Fibroblast of villous mesenchyme (primary cell): ENCODE results near the gene FBXO11. TPM values are rescaled to one million over a fixed set of nuclear protein-coding genes. Genes with fewer than 3 reads are reported as not detected.
"Not testable (repeated sequence)": the region's sequence is repeated elsewhere in the genome, so short reads cannot be mapped to it uniquely, and the experiment has no call there.

Experiments
- DNase-seq: peaks from one replicate; pipeline ENCODE4 v3.0.0-alpha.2; 2010; ENCODE audit warnings: low read depth
- H3K4me3 ChIP-seq: 2 replicates; pipeline ENCODE4 v1.5.1; 2011; ENCODE audit warnings: low read depth, mild to moderate bottlenecking, low read length
- total RNA-seq: library from RNA; depleted of rRNA; stranded (reverse); fragments of >200 nt; gene quantifications from 2 replicates; pipeline ENCODE4 v1.2.3, GENCODE V29; 2012
- TF ChIP-seq, protein P1 (sequence below): IDR thresholded peaks from 2 replicates; pipeline ENCODE4 v1.5.1; 2012; ENCODE audit warnings: low read depth, mild to moderate bottlenecking, low read length; ENCODE audit not compliant: insufficient read depth

The FBXO11 gene
- total RNA-seq, 1 donor, result 48.8 TPM

DNA sequence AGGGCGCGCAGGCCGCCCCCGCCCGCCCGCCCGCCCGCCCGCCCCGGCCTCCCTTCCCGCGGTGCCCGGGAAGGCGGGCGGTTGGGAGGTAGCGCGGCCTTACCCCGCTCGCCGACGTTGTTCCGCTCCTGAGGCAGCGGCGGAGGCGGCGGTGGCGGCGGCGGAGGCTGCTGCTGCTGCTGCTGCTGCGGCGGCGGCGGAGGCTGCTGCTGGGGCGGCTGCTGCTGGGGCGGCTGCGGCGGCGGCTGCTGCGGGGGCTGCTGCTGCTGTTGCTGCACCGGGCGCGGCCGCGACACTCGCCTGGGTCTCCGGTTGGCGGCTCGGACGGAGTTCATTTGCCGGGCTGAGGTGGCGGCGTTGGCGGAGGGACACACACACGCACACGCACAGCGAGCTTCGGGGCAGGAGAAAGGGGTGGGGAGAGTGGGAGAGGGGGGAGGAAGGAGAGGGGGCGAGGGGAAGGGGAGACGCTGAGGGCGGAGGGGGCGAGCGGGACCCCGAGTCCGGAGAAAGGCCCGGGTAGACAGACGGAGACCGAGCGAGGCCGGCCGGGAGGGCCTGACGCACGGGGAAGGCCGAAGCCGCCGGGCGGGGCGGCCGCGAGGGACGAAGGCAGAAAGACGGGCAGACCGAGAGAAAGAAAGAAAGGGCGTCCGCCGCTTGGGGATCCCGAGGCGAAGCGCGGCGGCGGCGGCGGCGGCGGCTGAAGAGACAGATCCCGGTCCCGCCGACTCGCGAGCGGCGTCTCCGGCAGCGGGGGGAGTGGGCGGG, 727 bp downstream of the FBXO11 start:
- DNase-seq, result peak; percentile 53
- TF ChIP-seq, protein P1, sequence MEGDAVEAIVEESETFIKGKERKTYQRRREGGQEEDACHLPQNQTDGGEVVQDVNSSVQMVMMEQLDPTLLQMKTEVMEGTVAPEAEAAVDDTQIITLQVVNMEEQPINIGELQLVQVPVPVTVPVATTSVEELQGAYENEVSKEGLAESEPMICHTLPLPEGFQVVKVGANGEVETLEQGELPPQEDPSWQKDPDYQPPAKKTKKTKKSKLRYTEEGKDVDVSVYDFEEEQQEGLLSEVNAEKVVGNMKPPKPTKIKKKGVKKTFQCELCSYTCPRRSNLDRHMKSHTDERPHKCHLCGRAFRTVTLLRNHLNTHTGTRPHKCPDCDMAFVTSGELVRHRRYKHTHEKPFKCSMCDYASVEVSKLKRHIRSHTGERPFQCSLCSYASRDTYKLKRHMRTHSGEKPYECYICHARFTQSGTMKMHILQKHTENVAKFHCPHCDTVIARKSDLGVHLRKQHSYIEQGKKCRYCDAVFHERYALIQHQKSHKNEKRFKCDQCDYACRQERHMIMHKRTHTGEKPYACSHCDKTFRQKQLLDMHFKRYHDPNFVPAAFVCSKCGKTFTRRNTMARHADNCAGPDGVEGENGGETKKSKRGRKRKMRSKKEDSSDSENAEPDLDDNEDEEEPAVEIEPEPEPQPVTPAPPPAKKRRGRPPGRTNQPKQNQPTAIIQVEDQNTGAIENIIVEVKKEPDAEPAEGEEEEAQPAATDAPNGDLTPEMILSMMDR, result no peak
- H3K4me3 ChIP-seq, result peak overlapping the region; percentile 97

DNA sequence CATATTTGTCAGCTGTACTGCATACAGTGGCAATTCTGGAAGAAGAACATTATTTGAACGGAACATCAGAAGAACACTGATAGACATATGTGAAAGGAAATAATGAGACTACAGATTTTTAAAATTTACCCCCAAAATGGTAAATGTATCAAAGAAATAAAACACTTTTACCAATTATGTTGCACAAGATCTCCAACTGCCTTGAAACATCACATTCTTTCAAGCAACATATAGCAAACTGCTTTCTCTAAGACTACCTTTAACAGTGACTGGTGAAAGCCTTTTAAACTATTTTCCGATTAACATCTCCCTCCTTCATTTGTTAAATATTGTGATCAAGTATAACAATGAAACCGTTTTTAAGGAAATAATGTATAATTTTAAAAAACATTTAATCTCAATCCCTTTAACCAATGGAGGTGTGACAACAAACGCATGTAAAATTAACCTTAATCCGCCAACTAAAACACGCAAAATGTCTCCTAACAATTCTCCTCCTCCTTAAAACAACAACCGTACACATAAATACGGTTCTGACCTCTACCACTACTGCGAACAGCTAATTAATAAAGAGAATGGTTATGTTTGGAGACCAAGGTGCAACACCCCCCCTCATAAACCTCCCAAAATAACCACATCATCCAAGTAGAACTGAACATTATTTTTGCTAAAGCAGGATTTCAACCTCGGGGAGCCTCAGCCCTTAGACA, 2.4 kb downstream of the FBXO11 start:
- peak overlapping the region; percentile 97 for H3K4me3 ChIP-seq
- no peak for DNase-seq
- TF ChIP-seq, protein P1, result no peak

- not testable (repeated sequence) for DNase-seq, H3K4me3 ChIP-seq
Measured at GRCh38 chr2:47901892-47902291, 4.4 kb downstream of the FBXO11 start.

- DNase-seq, result no peak
- no peak overlapping the region for H3K4me3 ChIP-seq
- TF ChIP-seq, protein P1, result no peak
Measured at GRCh38 chr2:47900857-47901256, 5.4 kb downstream of the FBXO11 start.

GRCh38 chr2:47899915-47900816, 6.1 kb downstream of the FBXO11 start:
- TF ChIP-seq, protein P1, result no peak
- no peak overlapping the region for H3K4me3 ChIP-seq
- no peak for DNase-seq

DNA sequence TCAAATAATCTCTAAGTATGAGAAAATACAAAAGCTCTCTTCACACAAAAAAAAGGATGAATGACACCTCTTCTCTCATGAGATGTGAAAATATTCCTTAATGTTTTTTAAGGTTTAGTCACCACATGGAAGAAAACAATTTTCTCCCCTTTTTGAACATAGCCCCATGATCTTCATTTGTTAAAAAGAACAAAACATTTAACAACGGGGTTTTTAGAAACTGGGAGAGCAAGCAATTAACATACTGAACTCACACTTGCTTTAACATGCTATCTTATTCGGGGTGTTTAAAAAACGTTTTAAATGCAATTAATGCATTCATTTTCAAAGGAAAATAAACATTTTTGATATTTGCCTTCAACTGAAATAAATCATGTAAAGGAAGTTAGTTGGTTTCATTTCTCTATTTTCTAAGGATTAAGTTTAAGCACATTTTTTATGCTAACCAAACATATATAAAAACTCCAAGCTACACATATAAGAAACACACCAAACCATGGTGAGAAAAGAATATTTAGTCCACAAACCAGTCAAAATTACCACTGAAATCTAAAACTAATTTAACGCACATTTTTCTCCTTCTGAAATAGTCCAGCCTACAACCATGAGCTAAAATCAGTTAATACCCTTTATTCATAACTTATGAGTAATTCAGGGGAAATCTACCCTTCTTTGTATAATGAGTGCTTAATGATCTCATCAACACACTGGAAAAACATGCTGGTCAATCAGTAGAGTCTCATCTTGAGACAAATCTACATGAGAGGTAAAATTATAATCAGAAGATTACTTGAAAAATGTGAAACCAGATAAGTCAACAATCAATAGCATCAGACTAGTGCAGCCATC, 8.2 kb downstream of the FBXO11 start:
- TF ChIP-seq, protein P1, result no peak
- DNase-seq, result no peak
- H3K4me3 ChIP-seq, result no peak overlapping the region

DNA sequence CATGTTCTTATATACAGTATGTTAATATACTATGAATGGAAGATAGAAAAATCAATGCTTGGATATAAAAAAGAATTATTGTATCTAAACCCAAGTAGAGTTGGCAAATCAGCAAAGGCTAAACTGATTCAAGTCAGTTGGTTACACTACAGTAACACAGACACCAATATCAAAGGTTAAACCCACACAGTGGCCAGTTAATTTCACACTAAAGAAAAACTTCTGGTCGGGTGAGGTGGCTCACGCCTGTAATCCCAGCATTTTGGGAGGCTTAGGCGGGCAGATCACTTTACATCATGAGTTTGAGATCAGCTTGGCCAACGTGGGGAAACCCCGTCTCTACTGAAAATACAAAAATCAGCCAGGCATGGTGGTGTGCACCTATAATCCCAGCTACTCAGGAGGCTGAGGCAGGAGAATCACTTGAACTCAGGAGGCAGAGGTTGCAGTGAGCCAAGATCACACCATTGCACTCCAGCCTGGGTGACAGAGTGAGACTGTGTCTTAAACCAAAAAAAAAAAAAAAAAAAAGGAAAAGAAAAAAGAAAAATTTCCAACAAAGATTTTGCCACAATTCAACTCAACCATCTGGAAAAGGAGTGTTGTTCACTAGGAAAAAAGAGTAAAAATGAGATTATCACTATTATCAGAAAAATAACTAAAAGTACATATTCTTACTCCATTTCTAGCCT, 9.0 kb downstream of the FBXO11 start:
- DNase-seq, H3K4me3 ChIP-seq: not testable (repeated sequence)
